NB4 (cell line): Measurements from ENCODE around the gene FAM229B.

ENCODE experiments used
- DNase-seq: peaks from one replicate; pipeline ENCODE4 v3.0.0; 2010; ENCODE audit warnings: low read depth
- H3K4me3 ChIP-seq: one replicate; pipeline ENCODE4 v1.5.1; 2011; ENCODE audit warnings: mild to moderate bottlenecking, low read depth, low read length, moderate library complexity
- CTCF ChIP-seq: IDR thresholded peaks from one replicate; pipeline ENCODE4 v1.5.1; 2012; ENCODE audit warnings: low read depth, low read length
- MYC ChIP-seq: IDR thresholded peaks from 2 replicates; pipeline ENCODE4 v1.6.1; 2011; ENCODE audit warnings: low read depth, low read length
- POLR2A ChIP-seq: IDR thresholded peaks from 2 replicates; pipeline ENCODE4 v1.6.1; 2011; ENCODE audit warnings: mild to moderate bottlenecking; ENCODE audit not compliant: insufficient read length; ENCODE audit errors: extremely low read depth
- TF ChIP-seq, protein P1 (sequence below): IDR thresholded peaks from 2 replicates; pipeline ENCODE4 v1.6.1; 2011; ENCODE audit warnings: low read depth, low read length

The FAM229B gene

GRCh38 chr6:112117554-112117953, 30.2 kb downstream of the FAM229B start:
- DNase-seq: peak; percentile 54
- no peak overlapping the region for H3K4me3 ChIP-seq
- TF ChIP-seq MYC: no peak
- TF ChIP-seq, protein P1, sequence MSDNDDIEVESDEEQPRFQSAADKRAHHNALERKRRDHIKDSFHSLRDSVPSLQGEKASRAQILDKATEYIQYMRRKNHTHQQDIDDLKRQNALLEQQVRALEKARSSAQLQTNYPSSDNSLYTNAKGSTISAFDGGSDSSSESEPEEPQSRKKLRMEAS: no peak

DNA sequence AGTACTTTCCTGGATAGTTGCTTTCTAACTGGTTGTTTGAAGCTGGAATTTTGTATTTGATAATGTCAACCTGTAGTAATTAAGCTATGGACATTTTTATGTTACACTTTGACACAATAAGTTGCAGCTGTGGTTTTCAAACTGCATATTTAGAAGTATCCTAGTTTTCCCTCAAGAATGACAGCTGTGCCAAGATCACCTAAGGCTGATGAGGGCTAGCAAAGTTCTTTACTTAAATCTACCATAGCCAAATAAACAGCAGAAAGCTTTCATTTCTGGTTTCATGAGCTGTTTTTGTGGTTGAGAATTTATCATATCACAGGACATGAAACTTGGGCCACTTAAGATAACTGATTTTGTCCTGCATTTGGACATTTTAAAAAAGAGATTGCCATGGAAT, 30.6 kb downstream of the FAM229B start:
- H3K4me3 ChIP-seq: no peak overlapping the region
- no peak for DNase-seq
- TF ChIP-seq POLR2A: no peak
- no peak for TF ChIP-seq MYC
- TF ChIP-seq, protein P1: no peak
- no peak for TF ChIP-seq CTCF

DNA sequence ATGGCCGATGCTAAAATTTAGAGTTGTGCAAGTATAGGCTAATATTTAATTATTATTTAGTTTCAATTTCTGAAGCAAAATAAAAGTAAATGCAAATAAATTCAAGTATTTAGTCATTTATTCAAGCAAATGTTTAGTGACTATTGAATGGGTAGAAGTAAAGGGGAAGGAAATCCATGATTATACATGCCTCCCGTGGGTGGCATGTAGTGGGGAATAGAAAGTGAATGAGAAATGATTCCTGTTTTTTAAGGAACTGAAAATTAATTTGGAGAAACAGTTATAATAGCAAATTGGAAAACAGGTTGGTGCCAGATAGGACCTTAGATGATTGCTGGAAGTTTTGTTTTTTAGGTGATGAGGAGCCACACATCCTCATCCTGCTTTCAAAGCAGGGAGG, 35.4 kb downstream of the FAM229B start:
- TF ChIP-seq POLR2A (no peak), CTCF (no peak), MYC (no peak)
- TF ChIP-seq, protein P1: no peak
- no peak overlapping the region for H3K4me3 ChIP-seq
- no peak for DNase-seq

GRCh38 chr6:112123982-112124381, 36.6 kb downstream of the FAM229B start:
- DNase-seq: no peak
- H3K4me3 ChIP-seq: no peak overlapping the region
- TF ChIP-seq POLR2A (no peak), MYC (no peak), CTCF (no peak)
- TF ChIP-seq, protein P1: no peak

DNA sequence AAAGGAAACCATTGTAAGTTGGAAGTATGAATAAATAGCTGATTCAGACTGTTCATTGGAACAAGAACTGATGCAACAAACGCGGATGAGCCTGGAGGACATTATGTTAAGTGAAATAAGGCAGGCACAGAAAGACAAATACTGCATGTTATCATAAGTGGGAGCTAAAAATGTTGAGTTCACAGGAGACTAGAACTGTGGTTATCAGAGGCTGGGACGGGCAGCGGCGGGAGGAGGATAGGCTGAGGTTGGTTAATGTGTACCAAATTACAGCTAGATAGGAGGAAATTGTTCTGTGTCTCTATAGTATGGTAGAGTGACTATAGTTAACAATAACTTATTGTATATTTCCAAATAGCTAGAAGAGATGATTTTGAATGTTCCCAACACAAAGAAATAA, 40.8 kb downstream of the FAM229B start:
- TF ChIP-seq MYC (no peak), CTCF (no peak), POLR2A (no peak)
- TF ChIP-seq, protein P1: no peak
- no peak for DNase-seq
- no peak overlapping the region for H3K4me3 ChIP-seq

DNA sequence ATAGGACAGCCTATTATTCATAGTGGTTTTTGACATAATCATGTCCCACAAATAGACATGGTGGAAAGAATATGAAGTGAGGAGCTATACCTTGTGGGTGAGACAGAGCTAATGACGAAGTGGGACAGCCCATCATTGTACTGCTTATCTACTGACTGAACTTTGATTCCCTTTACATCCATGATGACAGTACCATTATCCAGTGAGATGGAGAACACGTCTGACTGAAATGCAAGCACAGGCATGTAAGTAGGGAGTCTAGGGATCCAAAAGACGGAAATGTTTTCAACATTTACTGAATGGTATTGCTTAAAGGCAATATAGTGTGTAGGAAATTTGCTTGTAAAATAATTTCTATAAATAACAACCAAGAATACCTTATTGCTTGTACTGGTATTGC, 43.5 kb downstream of the FAM229B start:
- no peak for TF ChIP-seq POLR2A
- no peak for TF ChIP-seq MYC
- TF ChIP-seq, protein P1: no peak
- no peak for TF ChIP-seq CTCF
- H3K4me3 ChIP-seq: no peak overlapping the region
- no peak for DNase-seq
